ENCODE results near the gene DOK5.

GRCh38 chr20:54534101-54534500, 58.7 kb downstream of the DOK5 start:
- TF ChIP-seq, protein P1, sequence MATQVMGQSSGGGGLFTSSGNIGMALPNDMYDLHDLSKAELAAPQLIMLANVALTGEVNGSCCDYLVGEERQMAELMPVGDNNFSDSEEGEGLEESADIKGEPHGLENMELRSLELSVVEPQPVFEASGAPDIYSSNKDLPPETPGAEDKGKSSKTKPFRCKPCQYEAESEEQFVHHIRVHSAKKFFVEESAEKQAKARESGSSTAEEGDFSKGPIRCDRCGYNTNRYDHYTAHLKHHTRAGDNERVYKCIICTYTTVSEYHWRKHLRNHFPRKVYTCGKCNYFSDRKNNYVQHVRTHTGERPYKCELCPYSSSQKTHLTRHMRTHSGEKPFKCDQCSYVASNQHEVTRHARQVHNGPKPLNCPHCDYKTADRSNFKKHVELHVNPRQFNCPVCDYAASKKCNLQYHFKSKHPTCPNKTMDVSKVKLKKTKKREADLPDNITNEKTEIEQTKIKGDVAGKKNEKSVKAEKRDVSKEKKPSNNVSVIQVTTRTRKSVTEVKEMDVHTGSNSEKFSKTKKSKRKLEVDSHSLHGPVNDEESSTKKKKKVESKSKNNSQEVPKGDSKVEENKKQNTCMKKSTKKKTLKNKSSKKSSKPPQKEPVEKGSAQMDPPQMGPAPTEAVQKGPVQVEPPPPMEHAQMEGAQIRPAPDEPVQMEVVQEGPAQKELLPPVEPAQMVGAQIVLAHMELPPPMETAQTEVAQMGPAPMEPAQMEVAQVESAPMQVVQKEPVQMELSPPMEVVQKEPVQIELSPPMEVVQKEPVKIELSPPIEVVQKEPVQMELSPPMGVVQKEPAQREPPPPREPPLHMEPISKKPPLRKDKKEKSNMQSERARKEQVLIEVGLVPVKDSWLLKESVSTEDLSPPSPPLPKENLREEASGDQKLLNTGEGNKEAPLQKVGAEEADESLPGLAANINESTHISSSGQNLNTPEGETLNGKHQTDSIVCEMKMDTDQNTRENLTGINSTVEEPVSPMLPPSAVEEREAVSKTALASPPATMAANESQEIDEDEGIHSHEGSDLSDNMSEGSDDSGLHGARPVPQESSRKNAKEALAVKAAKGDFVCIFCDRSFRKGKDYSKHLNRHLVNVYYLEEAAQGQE (IDR thresholded peaks at IDR 0.05; ENCODE audit: unreplicated experiment), result no peak
- TF ChIP-seq, protein P2, sequence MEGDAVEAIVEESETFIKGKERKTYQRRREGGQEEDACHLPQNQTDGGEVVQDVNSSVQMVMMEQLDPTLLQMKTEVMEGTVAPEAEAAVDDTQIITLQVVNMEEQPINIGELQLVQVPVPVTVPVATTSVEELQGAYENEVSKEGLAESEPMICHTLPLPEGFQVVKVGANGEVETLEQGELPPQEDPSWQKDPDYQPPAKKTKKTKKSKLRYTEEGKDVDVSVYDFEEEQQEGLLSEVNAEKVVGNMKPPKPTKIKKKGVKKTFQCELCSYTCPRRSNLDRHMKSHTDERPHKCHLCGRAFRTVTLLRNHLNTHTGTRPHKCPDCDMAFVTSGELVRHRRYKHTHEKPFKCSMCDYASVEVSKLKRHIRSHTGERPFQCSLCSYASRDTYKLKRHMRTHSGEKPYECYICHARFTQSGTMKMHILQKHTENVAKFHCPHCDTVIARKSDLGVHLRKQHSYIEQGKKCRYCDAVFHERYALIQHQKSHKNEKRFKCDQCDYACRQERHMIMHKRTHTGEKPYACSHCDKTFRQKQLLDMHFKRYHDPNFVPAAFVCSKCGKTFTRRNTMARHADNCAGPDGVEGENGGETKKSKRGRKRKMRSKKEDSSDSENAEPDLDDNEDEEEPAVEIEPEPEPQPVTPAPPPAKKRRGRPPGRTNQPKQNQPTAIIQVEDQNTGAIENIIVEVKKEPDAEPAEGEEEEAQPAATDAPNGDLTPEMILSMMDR (conservative IDR thresholded peaks at IDR 0.05; ENCODE audit: low read depth in 2 of 2), result no peak
- no peak for TF ChIP-seq EZH2phosphoT487 (IDR thresholded peaks at IDR 0.05; ENCODE audit: unreplicated experiment)
- no peak for TF ChIP-seq EZH2 (IDR thresholded peaks at IDR 0.05; ENCODE audit: low read depth, unreplicated experiment)
- TF ChIP-seq, protein P3, sequence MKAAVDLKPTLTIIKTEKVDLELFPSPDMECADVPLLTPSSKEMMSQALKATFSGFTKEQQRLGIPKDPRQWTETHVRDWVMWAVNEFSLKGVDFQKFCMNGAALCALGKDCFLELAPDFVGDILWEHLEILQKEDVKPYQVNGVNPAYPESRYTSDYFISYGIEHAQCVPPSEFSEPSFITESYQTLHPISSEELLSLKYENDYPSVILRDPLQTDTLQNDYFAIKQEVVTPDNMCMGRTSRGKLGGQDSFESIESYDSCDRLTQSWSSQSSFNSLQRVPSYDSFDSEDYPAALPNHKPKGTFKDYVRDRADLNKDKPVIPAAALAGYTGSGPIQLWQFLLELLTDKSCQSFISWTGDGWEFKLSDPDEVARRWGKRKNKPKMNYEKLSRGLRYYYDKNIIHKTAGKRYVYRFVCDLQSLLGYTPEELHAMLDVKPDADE (IDR thresholded peaks at IDR 0.05), result no peak
- no peak for TF ChIP-seq POLR2AphosphoS5 (IDR thresholded peaks at IDR 0.05; ENCODE audit: low read depth)
- no peak for TF ChIP-seq CREB1 (CRISPR knock-in tag; IDR thresholded peaks at IDR 0.05; ENCODE audit: low read depth)
- no peak for TF ChIP-seq STAT1 (IDR thresholded peaks at IDR 0.05; ENCODE audit: unreplicated experiment)
- TF ChIP-seq JUNB (IDR thresholded peaks at IDR 0.05; ENCODE audit: unreplicated experiment), result no peak
- no peak for TF ChIP-seq ZNF331 (CRISPR knock-in tag; IDR thresholded peaks at IDR 0.05; ENCODE audit: low read depth)

Data from GM23338 (cell line).